ENCODE data around the gene PCDHGB4. TPM values are rescaled to one million over a fixed set of nuclear protein-coding genes. Genes with fewer than 3 reads are reported as not detected.

Gene PCDHGB4
- 0.50 to 1.2 TPM (median 0.97 TPM) in 5 replicates for total RNA-seq (2022; extraction: Qiagen RNA extraction)

DNA sequence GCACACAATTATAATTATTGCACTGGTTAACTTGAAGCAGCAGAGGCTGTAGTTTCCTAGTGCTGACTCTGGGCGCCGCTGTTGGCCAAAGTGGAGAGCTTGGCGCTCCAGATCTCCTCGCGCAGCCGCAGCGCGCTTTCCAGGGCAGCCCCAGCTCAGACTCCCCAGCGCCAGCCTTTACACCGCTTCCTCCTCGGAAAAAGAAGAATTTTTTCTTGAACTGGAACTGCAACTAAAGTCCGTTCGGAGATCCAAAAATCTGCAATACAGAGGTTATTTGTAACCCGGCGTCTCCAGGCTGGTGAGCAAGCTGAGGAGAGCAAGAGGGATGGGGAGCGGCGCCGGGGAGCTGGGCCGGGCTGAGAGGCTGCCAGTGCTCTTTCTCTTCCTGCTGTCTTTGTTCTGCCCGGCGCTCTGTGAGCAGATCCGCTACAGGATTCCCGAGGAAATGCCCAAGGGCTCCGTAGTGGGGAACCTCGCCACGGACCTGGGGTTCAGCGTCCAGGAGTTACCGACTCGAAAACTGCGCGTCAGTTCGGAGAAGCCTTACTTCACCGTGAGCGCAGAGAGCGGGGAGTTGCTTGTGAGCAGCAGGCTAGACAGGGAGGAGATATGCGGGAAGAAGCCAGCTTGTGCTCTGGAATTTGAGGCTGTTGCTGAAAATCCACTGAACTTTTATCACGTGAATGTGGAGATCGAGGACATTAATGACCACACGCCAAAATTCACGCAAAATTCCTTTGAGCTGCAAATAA, at the start of gene PCDHGB4:
TSS of gene PCDHGB4 (plus strand) at position 142 of the 755 bp plus-strand sequence. CDS start at position 329, 187 bp downstream.

DNA sequence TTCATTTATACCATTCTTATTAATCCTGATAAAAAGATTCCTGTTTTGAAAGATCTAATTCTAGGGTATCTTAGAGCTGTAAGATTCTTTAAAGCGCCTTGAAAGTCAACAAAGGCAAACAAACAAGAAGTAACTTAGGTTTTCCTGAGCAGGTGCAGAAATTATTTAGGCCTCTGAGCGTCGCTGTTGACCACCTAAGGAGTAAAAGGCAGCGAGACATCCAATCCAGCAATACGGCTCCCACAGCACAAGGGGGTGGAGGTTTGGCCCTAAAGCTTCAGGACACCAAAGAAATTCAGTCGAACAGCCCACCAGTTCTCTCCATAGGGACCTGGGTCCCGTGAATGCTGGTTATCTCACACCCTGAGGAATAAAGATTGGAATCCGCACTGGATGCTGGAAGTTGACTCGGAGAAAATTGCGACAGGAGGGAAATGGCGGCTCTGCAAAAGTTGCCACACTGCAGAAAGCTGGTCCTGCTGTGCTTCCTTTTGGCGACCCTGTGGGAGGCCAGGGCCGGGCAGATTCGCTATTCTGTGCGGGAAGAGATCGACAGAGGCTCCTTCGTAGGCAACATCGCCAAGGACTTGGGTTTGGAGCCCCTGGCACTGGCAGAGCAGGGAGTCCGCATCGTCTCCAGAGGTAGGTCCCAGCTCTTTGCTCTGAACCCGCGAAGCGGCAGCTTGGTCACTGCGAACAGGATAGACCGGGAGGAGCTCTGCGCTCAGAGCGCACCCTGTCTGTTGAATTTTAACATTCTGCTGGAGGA, 48.8 kb upstream of the PCDHGB4 start, which contains the start of gene PCDHGA2:
TSS of gene PCDHGA2 (plus strand) at position 223 of the 769 bp plus-strand sequence.

GRCh38 chr5:141343242-141343952, 44.1 kb upstream of the PCDHGB4 start, which contains the start of gene PCDHGA3:
PCDHGA3 (plus strand) TSS chr5:141343829; CDS start chr5:141344034, 205 bp downstream.

GRCh38 chr5:141349917-141350619, 37.4 kb upstream of the PCDHGB4 start, which contains the start of gene PCDHGB1:
PCDHGB1 (plus strand) TSS chr5:141350099; CDS start chr5:141350261, 162 bp downstream.

GRCh38 chr5:141354900-141355469, 32.5 kb upstream of the PCDHGB4 start, which contains the start of gene PCDHGA4:
PCDHGA4 (plus strand) TSS chr5:141355021; CDS start chr5:141355108, 87 bp downstream.

GRCh38 chr5:141359790-141360426, 27.6 kb upstream of the PCDHGB4 start, which contains the start of gene PCDHGB2:
PCDHGB2 (plus strand) TSS chr5:141359994; CDS start chr5:141360136, 142 bp downstream.

GRCh38 chr5:141363952-141364660, 23.4 kb upstream of the PCDHGB4 start, which contains the start of gene PCDHGA5:
PCDHGA5 (plus strand) TSS chr5:141364162; CDS start chr5:141364331, 169 bp downstream.

DNA sequence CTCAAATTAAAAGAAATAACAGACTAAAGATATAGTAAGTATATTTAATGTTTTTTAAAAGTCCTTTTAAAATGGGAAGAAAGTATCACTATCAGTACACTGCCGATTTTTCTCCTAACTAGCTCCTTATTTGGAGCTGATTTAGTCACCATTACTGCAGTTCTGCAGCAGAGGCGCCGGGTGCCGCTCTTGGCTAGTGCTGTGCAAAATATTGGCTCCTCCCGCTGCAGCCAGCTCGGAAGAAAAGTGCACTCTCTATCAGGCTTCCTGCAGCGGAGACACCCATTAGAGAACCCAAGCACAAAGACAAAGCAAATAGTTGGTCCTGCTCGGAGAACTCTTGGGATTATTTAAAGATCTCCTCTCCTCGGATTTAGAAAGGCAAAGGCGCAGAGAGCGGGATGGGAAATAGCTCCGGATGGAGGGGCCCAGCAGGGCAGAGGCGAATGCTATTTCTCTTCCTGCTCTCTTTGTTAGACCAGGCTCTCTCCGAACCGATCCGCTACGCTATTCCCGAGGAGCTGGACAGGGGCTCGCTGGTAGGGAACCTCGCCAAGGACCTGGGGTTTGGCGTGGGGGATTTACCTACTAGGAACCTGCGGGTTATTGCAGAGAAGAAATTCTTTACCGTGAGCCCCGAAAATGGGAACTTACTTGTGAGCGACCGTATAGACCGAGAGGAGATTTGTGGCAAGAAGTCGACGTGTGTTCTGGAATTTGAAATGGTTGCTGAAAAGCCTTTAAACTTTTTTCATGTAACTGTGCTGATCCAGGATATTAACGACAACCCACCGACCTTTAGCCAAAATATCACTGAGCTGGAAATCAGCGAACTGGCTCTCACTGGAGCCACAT, 17.3 kb upstream of the PCDHGB4 start, which contains the start of gene PCDHGB3:
TSS of gene PCDHGB3 (plus strand) at position 249 of the 855 bp plus-strand sequence. CDS start at position 402, 153 bp downstream.

DNA sequence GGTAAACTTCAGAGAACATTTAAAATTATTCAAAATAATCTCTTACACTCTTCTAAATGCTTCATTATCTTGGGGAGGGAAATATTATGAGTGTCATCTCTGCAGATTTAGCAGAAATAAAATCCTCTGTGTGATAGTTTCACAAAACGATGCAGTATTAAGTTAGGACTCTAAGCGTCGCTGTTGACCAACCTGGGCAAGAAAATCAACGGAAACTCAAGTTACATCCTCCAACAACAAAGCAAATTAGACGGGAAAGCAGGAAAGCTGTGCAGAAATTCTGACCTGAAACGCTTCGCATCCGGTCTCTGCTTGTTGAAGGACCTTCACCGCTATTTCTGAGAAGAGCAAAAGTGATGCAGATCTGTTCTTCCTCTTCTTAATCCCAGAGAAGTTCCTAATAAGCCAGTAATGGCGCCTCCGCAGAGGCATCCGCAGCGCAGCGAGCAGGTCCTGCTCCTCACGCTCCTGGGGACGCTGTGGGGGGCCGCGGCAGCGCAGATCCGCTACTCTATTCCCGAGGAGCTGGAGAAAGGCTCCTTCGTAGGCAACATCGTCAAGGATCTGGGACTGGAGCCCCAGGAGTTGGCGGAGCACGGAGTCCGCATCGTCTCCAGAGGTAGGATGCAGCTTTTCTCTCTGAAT, 13.7 kb upstream of the PCDHGB4 start, which contains the start of gene PCDHGA6:
TSS of gene PCDHGA6 (plus strand) at position 219 of the 645 bp plus-strand sequence. CDS start at position 412, 193 bp downstream.

DNA sequence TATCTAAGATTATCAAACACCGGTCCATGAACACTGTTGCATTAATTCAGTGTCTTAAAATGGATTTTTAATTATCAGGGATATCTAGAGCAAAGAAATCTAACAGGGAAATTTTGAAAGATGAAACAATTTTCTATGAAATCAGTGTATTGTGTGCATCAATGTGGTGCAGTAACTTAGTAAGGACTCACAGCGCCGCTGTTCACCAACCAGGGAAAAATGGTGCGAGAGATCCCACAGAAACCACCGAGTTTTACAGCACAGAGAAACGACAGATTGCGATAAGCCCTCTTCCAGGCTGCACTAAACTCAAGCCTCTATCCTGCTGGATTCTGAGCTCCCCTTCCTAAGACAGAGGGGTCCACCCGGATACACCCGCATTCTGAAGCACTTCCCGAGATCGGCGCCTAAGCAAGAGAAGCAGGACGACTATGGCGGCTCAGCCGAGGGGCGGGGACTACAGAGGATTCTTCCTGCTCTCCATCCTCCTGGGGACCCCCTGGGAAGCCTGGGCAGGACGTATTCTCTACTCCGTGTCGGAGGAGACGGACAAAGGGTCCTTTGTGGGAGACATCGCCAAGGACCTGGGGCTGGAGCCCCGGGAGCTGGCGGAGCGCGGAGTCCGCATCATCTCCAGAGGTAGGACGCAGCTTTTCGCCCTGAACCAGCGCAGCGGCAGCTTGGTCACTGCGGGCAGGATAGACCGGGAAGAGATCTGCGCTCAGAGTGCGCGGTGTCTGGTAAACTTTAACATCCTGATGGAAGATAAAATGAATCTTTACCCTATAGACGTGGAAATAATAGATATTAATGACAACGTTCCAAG, 4.8 kb upstream of the PCDHGB4 start, which contains the start of gene PCDHGA7:
TSS of gene PCDHGA7 (plus strand) at position 274 of the 826 bp plus-strand sequence. CDS start at position 432, 158 bp downstream.

GRCh38 chr5:141392429-141393198, 5.1 kb downstream of the PCDHGB4 start, which contains the start of gene PCDHGA8:
PCDHGA8 (plus strand) TSS chr5:141392633; CDS start chr5:141392814, 181 bp downstream.

DNA sequence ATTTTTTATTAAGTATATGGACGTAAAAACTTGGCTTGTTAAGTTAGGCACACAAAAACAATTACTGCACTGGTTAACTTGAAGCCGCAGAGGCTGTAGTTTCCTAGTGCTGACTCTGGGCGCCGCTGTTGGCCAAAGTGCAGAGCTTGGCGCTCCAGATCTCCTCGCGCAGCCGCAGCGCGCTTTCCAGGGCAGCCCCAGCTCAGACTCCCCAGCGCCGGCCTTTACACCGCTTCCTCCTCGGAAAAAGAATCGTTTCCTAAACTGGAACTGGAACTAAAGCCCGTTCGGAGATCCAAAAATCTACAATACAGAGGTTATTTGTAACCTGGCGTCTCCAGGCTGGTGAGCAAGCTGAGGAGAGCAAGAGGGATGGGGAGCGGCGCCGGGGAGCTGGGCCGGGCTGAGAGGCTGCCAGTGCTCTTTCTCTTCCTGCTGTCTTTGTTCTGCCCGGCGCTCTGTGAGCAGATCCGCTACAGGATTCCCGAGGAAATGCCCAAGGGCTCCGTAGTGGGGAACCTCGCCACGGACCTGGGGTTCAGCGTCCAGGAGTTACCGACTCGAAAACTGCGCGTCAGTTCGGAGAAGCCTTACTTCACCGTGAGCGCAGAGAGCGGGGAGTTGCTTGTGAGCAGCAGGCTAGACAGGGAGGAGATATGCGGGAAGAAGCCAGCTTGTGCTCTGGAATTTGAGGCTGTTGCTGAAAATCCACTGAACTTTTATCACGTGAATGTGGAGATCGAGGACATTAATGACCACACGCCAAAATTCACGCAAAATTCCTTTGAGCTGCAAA, 10.5 kb downstream of the PCDHGB4 start, which contains the start of gene PCDHGB5:
TSS of gene PCDHGB5 (plus strand) at position 192 of the 796 bp plus-strand sequence. CDS start at position 373, 181 bp downstream.

GRCh38 chr5:141402553-141403243, 15.2 kb downstream of the PCDHGB4 start, which contains the start of gene PCDHGA9:
PCDHGA9 (plus strand) TSS chr5:141402778; CDS start chr5:141402953, 175 bp downstream.

GRCh38 chr5:141407790-141408505, 20.4 kb downstream of the PCDHGB4 start, which contains the start of gene PCDHGB6:
PCDHGB6 (plus strand) TSS chr5:141408021; CDS start chr5:141408203, 182 bp downstream.

Data from A549 treated with dexamethasone at 1 μM for 4 hours (cell line).